Urothelium cell line (cell line): Measurements from ENCODE around the gene FAM227A.

Experiments
- DNase-seq: peaks from one replicate; pipeline ENCODE4 v3.0.0; 2011; ENCODE audit warnings: low spot score, mixed read lengths
- FAIRE-seq: peaks from 2 replicates; lab custom pipeline; 2011; peaks lifted over from hg19 to GRCh38; lab: Jason Lieb, UNC

Gene FAM227A

GRCh38 chr22:38656256-38657044 lies at the start of gene FAM227A, which contains the start of gene CBY1:
Gene FAM227A, minus strand, starts transcription at chr22:38656392. Its CDS starts 6,224 bp downstream, at chr22:38650168.
Gene CBY1, plus strand, starts transcription at chr22:38656638. Its CDS starts 11,417 bp downstream, at chr22:38668055.
- FAIRE-seq (peak; percentile 91), DNase-seq (peak; percentile 99)

DNA sequence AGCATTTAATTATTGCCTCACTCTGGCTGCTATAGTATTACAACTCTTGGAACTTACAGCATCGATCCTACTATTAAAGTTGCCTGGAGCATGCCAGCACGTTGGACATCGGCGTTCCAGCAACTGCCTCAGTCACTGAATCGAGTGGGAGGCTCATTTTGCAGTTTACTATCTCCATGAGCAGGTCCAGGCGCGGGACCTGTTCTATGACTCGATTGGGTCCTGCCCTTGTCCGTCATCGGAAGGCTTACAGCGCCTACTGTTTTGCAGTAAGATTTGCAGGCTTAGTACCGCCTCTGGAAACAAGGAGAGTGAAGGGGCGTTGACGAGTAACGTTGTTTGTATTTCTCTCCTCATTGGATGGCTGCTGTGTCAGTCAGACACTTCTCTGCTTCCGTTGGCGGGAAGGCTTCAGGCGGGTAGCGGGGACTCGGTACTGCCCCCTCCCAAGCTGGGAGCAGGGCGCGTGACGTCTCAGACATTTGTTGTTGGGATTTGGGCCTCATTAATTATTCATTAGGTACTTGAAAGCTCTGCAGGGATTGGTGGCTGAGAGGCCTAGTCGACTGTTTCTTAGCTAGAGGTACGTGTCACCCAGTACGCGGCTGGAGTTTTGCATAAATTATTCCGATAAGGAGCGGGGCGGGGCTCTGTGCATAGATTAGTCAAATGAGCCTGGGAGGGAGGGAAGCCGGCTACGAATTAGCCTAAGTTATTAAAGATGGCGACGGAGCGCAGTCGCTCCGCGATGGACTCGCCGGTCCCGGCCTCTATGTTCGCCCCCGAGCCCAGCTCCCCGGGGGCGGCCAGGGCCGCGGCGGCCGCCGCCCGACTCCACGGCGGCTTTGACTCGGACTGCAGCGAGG lies 49.3 kb upstream of the FAM227A start, which contains the start of gene GTPBP1:
Gene GTPBP1 (plus strand): TSS at position 710 of the 866 bp plus-strand sequence. CDS start 12 bp downstream, at position 722.
- FAIRE-seq, result peak; percentile 94

DNA sequence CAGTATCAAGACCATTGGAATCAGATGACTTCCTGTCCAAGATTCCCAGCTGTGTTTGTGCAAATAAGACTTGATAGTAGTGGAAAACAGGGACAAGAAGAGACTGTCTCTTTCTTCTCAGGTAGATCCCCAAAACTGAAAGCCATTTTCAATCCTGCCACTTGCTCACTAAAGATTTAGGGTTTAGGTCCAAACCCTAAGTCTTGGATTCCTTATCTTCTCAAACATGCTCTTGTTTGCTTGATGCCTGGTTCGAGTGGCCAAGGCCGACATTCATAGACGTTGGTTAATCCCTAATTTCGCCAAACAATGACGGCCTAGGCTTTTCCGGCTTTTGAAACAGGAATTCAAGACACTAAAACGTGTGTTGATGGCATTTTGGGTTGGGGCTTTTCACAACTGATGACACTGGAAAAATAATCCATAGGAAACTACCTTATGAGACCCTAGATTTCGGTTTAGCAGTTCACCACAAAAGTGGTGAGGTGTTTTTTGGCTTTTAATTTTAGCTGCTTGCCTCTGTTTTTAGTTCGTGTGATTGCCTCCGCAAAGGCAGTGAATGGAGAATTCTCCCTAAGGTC lies 48.6 kb upstream of the FAM227A start:
- FAIRE-seq (no peak), DNase-seq (no peak)

More for the DNA sequence above, 49.3 kb upstream of the FAM227A start, which contains the start of gene GTPBP1:
- peak; percentile 99 for DNase-seq

DNA sequence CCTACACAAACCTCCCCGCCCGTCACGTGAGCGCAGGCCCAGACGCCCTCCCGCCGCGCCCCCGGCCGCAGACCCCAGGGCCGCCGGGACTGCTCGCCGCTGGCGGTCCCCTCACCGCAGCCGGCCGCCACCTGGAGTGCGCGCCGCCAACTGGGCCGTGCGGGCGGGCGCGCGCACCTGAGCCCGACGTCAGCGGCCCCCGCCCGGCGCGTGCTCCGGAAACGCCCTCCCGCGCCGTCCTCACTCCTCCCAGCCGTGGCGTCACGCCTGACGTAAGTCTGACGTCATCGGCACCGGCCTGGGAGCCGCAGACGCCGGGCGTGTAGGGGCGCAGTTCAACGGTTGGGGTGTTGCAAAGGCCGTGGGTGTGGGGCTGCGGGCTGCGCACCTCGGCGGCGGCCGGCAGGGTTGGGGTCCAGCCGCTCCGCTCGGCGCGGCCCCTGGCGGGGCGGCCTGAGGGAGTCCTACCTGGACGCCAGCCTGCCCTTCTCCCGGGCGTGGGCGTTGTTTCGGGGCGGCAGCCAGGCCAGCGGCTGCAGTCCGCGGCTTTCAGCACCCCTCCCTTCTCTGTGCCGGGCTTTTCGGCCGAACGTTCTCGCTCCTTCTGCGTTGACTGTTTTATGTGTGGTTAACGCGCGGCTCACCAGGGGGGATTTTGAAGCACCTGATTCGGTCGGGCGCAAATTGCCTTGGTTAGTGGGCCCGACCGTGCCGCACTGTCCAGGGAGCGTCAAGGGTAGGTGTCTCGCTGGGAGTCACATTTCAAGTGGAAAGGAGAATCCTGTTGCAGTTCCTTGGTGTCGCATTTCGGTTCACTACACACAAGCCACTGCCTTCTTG lies 44.8 kb upstream of the FAM227A start, which contains the start of gene JOSD1:
Gene JOSD1 (minus strand): TSS at position 155 of the 840 bp plus-strand sequence. CDS start 956 bp downstream, outside the sequence.
- DNase-seq (peak; percentile 97), FAIRE-seq (peak; percentile 98)

DNA sequence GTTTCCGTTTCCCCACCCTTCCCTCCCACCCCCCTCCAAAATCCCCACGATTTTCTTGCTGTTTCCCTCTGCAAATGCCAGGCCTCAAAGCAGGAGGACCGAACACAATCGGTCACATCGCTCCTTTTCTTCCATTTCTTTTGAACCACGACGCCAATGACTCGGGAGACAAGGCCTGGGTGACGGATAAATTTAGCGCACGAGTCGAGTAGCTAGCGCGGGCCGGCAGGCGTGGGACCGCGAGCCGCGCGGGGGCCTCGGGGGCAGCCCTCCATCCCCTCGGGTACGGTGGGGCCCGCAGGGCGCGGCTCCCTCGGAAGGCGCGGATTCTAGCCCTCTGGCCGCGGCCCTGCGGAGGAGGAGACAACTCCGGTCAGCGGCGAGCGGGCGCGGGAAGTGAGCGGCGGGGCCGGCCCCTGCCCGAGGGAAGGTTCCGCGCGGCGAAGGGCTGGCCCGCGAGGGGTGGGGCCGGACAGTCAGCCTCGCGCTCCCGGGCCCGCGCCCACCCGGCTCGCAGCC lies 44.1 kb upstream of the FAM227A start:
- FAIRE-seq (no peak), DNase-seq (peak; percentile 80)

- DNase-seq (no peak), FAIRE-seq (no peak)
Observed at GRCh38 chr22:38699784-38700183, 43.6 kb upstream of the FAM227A start.

GRCh38 chr22:38699143-38699542 lies 43.0 kb upstream of the FAM227A start:
- FAIRE-seq (no peak), DNase-seq (no peak)

DNA sequence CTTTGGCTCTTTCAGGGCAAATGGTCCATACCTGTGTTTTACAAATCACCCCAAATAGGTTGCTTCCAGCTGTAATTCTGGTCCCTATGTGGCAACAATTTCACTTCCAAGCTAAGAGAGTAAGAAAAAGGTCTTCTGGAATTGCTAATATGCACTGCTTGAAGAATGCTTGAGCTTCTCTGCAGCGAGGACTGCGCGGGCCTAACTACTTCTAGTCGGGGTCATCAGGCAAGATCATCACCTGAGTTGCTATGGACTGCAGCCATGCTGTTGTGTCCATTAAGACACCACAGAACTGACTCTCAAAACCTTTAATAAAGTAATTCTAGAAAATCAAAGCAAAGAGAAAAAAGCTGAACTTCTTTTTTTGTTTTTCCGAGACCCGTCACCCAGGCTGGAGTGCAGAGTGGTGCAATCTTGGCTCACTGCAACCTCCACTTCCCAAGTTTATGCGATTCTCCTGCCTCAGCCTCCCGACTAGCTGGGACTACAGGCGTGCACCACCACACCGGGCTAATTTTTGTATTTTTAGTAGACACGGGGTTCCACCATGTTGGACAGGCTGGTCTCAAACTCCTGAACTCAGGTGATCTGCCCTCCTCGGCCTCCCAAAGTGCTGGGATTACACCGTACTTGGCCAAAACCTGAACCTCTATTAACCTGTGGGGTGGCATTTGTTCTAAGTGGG lies 42.4 kb upstream of the FAM227A start:
- FAIRE-seq, result no peak

DNA sequence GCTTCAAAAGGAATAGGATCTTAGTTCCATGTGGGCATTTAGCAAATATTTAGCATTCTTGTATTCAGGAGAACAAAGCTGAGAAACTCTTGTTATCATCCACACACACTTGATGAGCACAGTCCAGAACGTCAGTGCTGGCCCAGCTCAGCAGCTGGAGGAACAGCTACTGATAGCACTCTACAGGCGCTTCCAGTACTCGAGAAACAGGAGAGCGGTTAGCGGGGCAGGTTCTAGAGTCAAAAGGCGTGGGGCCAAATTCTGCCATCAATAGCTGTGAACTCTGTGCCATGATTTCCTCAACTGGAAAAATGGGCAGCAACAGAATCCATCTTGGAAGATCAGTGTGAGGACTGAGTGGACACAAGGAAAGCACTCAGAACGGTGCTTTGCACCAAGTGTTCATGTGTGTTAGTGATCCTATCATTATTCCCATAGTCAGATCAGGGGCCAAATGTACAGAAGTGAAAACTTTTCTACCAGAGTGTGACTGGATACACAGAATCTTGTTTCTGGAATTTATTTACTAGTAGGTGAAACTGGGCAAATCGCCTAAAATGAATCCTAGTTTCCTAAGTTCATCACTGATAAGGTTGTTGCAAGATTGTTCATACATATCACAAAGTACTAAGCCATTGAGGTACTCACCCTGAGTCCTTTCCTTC lies 41.4 kb upstream of the FAM227A start:
- FAIRE-seq, result no peak
- DNase-seq, result no peak

More for the DNA sequence above, 42.4 kb upstream of the FAM227A start:
- no peak for DNase-seq

DNA sequence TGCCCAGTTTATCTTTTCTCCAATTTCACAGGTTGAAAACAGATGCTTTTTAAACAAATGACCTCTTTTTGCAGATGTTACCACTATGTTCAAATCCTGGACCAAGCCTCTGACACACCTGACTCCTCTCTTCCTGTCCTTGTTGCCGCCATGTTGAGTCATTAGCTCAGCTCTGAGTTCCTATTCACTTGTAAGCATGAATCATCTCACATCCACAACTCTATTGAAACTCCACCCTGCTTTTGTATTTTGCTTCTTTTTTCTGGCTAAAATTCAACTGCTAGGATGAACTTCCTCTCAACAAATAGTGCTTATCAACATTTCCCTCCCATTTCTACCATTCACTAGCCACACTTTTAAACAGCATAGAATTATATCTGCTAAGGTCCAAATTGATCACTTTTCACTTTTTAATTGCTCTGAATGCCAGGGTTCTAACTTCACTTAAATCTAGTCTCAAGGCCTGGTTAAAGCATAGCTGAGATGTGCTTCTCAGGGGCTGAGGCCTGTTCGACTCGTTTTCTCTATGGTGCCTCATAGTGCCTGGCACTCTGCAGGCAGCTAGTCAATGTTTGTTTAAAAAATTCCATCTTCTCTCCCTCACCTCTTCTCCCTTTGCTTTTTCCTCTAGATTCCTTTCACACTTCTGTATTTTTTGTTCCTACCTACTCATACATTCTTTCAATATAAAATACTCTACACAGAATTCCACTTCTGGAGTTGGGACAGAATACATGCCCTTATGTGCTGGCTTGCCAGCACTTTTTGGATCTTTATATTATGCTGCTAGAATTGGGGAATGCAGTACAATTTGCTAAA lies 40.6 kb upstream of the FAM227A start:
- DNase-seq (peak; percentile 61), FAIRE-seq (peak; percentile 32)

GRCh38 chr22:38694940-38695339 lies 38.7 kb upstream of the FAM227A start:
- DNase-seq (no peak), FAIRE-seq (no peak)

DNA sequence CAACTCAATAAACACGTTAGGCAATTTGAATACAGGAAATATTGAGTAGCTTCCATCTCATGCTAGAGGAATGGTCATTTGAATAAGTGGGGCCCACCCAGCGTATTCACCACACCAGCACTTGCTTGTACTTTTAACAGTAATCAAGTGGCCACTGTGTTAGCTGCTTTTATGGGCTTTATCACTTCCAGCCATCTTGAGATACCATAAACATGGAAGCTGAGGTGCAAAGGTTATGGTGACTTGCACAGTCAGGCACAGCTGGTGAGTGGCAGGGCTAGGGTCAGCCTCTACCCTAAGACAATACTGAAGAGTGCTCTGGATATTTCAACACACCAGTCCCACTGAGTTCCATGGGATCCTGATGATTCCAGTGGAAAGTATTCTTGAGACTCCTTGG lies 37.9 kb upstream of the FAM227A start:
- FAIRE-seq, result peak; percentile 37
- DNase-seq, result no peak

DNA sequence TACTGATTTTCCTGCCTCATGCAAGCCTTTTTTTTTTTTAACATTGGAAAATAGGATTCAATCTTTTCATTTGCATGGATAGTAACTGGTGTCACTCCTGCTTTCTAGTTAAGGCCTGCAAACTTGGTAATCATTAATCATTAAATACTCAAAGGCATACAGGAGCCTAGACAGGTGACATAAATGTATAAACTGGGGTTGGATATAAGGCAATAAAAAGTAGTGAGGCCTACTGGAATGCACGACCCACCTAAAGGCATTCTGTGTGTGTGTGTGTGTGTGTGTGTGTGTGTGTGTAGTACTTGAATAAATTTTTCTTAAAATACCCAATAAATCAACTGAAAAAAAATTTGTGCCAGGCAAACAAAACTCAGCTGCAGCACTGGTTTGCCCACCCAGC lies 33.5 kb upstream of the FAM227A start:
- no peak for DNase-seq
- FAIRE-seq, result no peak

- DNase-seq, result no peak
- no peak for FAIRE-seq
Observed at GRCh38 chr22:38685761-38686160, 29.6 kb upstream of the FAM227A start.

DNA sequence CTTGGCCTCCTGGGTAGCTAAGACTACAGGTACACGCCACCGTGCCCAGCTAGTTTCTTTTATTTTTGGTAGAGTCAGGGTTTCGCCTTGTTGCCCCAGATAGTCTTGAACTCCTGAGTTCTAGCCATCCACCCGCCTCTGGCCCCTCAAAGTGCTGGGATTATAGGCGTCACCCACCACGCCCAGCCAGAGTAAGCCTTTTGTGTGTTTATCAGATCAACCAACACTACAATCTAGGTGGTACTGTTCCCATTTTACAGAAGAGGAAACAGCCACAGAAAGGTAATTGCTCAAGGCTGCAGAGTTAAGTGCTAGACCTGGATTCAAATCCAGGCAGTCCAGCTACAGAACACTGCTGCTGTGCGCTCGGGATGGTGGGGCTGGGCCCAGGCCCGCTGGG lies 28.7 kb upstream of the FAM227A start:
- FAIRE-seq (no peak), DNase-seq (no peak)

DNA sequence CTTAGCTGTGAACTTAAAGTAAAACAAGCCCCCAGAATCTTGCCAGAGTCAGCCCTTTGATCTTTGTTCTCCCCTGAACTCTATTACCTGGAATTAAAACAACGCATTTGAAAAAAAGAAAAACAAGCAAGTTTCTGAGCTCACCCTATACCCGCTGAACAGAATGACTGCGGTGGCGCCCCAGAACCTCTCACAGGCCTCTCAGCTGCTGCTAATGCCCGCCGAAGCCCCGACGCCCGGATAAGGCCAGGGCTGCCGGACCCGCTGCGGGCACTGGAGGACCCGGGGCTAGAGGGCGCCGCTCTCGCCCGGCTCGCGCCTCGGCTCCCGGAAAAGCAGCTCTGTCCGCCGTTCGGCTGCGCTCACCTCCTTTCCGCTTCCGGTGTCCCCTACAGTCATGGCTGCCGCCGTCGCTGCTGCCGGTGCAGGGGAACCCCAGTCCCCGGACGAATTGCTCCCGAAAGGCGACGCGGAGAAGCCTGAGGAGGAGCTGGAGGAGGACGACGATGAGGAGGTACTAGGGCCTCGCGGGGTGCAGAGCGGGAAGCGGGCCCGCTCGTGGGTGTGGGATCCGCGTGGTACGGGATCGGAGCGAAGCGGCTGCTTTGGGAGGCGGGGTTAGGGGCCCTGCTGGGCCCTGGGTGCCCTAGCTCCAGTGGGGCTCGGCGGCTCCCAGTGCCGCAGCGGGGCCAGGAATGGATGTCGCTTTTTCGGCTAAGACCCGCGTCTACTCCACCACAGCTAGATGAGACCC lies 25.6 kb upstream of the FAM227A start, which contains the start of gene TOMM22:
Gene TOMM22 (plus strand): TSS at position 376 of the 754 bp plus-strand sequence. CDS start 22 bp downstream, at position 398.
- FAIRE-seq, result peak; percentile 98

DNA sequence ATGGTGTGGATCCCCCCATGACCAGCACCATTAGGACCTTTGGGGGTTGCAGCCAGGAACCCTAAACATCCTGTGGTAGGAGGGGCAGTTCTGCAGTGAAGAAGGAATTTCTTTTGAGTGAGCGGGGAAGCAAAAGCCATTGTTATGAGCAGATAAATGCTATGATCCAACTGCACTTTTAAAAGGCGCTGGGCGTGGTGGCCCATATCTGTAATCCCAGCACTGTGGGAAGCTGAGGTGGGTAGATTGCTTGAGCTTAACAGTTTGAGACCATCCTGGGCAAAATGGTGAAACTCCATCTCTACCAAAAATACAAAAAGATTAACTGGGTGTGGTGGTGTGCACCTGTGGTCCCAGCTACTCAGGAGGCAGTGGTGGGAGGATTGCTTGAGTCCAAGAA lies 19.6 kb upstream of the FAM227A start:
- DNase-seq (no peak), FAIRE-seq (no peak)

More for the DNA sequence above, 25.6 kb upstream of the FAM227A start, which contains the start of gene TOMM22:
- DNase-seq, result peak; percentile 98
